ENCODE data around the gene TMEM239. TPM values are rescaled to one million over a fixed set of nuclear protein-coding genes. Genes with fewer than 3 reads are reported as not detected.
"Not testable (repeated sequence)": the region's sequence is repeated elsewhere in the genome, so short reads cannot be mapped to it uniquely, and the experiment has no call there.

The TMEM239 gene
- total and polyA plus RNA-seq, 12 donors, result 0.08 TPM; not detected in 11

- Histone ChIP-seq H3K27me3 (peaks cover 32% of the 10 kb centered on the region), H3K36me3 (replicated peaks in 1 of 2) (no peaks in the 10 kb centered on the region), H3K9me3 (replicated peaks in 1 of 3) (no peaks in the 10 kb centered on the region), H3K4me1 (replicated peaks in 1 of 2) (peaks cover 0 to 5% of the 10 kb centered on the region in 2 donors), H3K27ac (no peak overlapping the region), H3K4me3 (no peak overlapping the region)
- 13 to 34% (median 20%) methylated on average over 16 to 49 of the region's 49 CpGs for WGBS, 4 donors
- TF ChIP-seq POLR2A (IDR thresholded peaks at IDR 0.05), result no peak
- TF ChIP-seq CTCF (IDR thresholded peaks at IDR 0.05), result no peak
- DNase-seq, result no peak
- intact Hi-C loops (cut with DNase I), result no loop called here
Measured at GRCh38 chr20:2804852-2805688, 11.1 kb upstream of the TMEM239 start.

- intact Hi-C loops (cut with DNase I), result no loop called here
- H3K36me3 ChIP-seq (replicated peaks in 1 of 2), result no peaks in the 10 kb centered on the region
- TF ChIP-seq POLR2A (IDR thresholded peaks at IDR 0.05) (no peak), CTCF (IDR thresholded peaks at IDR 0.05) (no peak)
- no peaks in the 10 kb centered on the region for H3K9me3 ChIP-seq (replicated peaks in 1 of 3)
- no peak for DNase-seq
- no peak overlapping the region for H3K27ac ChIP-seq
- H3K27me3 ChIP-seq, result peaks cover 25% of the 10 kb centered on the region
- no peak overlapping the region for H3K4me3 ChIP-seq
- H3K4me1 ChIP-seq (replicated peaks in 1 of 2), result peaks cover 0 to 5% of the 10 kb centered on the region in 2 donors
- 23 to 46% (median 38%) methylated on average over 5 to 22 of the region's 22 CpGs for WGBS, 4 donors
Measured at GRCh38 chr20:2805689-2806350, 10.3 kb upstream of the TMEM239 start.

GRCh38 chr20:2806351-2806701, 9.8 kb upstream of the TMEM239 start:
- Histone ChIP-seq H3K36me3 (replicated peaks in 1 of 2) (no peaks in the 10 kb centered on the region), H3K27me3 (peaks cover 20% of the 10 kb centered on the region), H3K4me1 (replicated peaks in 1 of 2) (peaks cover 0 to 2% of the 10 kb centered on the region in 2 donors), H3K9me3 (replicated peaks in 1 of 3) (no peaks in the 10 kb centered on the region), H3K27ac (no peak overlapping the region), H3K4me3 (no peak overlapping the region)
- WGBS, 4 donors, result 35 to 51% (median 48%) methylated on average over 4 of the region's 4 CpGs
- intact Hi-C loops (cut with DNase I), result no loop called here
- TF ChIP-seq CTCF (IDR thresholded peaks at IDR 0.05) (no peak), POLR2A (IDR thresholded peaks at IDR 0.05) (no peak)
- no peak for DNase-seq

GRCh38 chr20:2807019-2807418, 9.1 kb upstream of the TMEM239 start:
- 70 to 76% (median 75%) methylated on average over 4 of the region's 4 CpGs for WGBS, 4 donors
- peaks cover 13% of the 10 kb centered on the region for H3K27me3 ChIP-seq

GRCh38 chr20:2807929-2808328, 8.2 kb upstream of the TMEM239 start:
- H3K4me1 ChIP-seq (replicated peaks in 1 of 2); intact Hi-C loops (cut with DNase I); H3K27ac ChIP-seq; DNase-seq; H3K36me3 ChIP-seq (replicated peaks in 1 of 2); H3K9me3 ChIP-seq (replicated peaks in 1 of 3); H3K4me3 ChIP-seq; H3K27me3 ChIP-seq: not testable (repeated sequence)
- 71 to 91% (median 77%) methylated on average over 5 to 9 of the region's 9 CpGs for WGBS, 4 donors

More at GRCh38 chr20:2807019-2807418, 9.1 kb upstream of the TMEM239 start:
- Histone ChIP-seq H3K27ac (no peak overlapping the region), H3K9me3 (replicated peaks in 1 of 3) (no peaks in the 10 kb centered on the region), H3K4me3 (no peak overlapping the region), H3K4me1 (replicated peaks in 1 of 2) (no peaks in the 10 kb centered on the region), H3K36me3 (replicated peaks in 1 of 2) (no peaks in the 10 kb centered on the region)
- DNase-seq, result no peak
- intact Hi-C loops (cut with DNase I), result no loop called here
- TF ChIP-seq POLR2A (IDR thresholded peaks at IDR 0.05) (no peak), CTCF (IDR thresholded peaks at IDR 0.05) (no peak)

Measured in adrenal gland (tissue), 12 donors.